Measurements from ENCODE around the gene FOXN4. TPM values are rescaled to one million over a fixed set of nuclear protein-coding genes. Genes with fewer than 3 reads are reported as not detected.

Gene FOXN4
- total RNA-seq, 1 donor from 2014 or later: not detected

DNA sequence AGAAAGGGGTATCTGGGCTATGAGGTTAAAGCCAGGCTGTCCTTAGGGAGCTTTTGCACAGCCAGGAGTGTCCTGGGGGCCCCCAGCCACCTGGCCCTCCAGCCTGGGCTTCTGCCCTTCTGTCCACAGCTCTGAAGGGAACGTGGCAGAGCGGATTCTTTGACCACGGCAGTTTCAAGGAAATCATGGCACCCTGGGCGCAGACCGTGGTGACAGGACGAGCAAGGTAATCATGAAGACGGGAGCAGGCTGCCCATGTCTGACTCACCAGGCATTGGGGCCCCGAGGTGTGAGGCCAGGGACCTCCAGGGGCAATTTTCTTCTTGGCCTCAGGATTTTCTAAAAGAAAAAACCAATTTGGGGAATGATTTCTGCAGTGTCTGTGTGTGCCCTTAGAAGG is 53.1 kb downstream of the FOXN4 start:
- DNase-seq: no peak

GRCh38 chr12:109255377-109255776 is 53.7 kb downstream of the FOXN4 start:
- DNase-seq: peak; percentile 51

DNA sequence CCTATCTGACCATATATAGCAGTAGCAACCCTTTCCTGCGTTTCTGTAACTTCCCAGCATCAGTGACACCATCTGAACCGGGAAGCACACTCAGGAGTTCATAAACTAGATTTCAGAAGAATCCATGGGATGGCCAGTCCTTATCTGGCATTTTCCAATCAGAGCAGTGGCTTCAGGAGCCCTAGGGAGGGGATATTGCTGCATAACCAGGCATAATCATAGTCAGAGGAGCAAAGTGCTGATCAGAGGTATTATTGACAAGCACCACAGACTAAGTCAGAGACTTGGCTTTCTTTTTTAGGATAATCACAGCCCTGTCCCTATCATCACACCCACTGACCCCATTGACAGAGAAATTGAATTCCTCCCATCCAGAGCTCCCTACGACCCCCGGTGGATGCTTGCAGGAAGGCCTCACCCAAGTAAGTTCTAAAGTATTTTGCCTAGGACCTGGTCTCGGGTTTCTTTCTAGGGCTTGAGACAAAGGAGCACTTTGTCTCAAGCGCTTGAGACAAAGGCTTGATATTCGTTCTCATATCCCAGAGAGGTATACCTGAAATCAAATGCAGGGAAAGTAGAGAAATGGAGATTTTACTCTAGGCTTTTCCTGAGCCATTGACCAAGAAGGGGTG is 55.1 kb downstream of the FOXN4 start:
- DNase-seq: no peak

GRCh38 chr12:109252799-109253198 is 56.3 kb downstream of the FOXN4 start:
- DNase-seq: no peak

DNA sequence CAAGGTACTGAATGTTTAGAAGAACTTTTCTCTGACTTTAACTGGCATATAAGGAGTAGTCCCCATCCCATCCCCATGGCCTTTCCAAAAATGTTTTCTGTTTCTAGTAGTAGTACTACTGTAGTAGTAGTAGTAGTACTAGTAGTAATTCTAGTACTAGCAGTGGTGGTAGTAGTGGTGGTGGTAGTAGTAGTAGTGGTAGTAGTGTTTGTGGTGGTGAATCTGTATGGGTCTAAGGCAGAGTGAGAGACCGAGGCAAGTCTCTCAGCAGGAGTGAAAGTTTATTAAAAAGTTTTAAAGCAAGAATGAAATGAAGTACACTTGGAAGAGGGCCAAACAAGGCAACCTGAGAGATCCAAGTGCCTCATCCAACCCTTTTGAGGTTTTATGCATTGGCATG is 58.6 kb downstream of the FOXN4 start:
- DNase-seq: no peak

DNA sequence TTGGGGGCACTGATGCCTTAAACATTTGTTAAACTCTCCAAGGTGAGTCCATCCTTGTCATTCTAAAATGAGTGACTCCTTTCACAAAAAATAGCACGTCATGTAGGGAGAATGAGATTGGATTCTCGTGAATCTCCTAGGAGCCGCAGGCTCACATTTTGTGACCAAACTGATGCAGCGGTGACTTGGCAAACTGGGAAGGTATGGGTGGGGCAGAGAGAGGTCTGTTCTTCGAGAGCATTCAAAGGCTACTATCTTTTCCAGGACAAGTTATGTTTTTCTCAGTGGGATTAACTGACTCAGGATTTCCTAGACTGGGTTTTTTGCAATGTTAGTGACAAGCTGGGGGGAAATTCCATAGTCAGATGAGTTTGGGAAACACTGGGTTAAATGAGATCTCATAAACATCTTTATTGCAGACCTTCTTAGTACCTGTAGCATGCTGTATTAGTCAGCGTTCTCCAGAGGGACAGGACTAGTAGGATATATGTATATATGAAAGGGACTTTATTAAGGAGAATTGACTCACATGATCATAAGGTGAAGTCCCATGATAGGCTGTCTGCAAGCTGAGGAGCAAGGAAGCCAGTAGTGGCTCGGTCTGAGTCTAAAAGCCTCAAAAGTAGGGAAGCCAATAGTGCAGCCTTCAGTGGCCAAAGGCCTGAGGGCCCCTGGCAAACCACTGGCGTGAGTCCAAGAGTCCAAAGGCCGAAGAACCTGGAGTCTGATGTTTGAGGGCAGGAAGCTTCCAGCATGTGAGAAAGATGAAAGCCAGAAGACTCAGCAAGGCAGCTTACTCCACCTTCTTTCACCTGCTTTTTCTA is 61.0 kb downstream of the FOXN4 start:
- no peak for DNase-seq

GRCh38 chr12:109246221-109246620 is 62.9 kb downstream of the FOXN4 start:
- DNase-seq: no peak

- DNase-seq: peak; percentile 82
Observed at GRCh38 chr12:109244073-109244472, 65.0 kb downstream of the FOXN4 start.

DNA sequence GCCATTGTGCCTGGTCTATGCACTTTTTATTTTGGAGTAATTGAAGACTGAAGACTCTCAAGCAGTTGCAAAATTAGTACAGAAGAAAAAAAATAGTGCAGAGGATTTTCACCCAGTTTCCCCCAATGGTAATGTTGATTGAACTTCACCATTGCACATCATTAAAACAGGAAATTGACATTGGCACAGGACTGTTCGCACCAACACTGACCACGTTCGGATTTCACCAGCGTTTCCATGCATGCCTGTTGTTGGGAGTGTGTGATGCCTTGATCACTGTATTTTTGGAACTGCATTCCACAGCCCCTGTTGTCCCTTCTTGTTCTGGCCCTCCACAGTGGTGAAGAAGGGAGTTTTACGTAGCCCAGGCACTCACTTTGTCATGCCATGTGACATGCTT is 67.1 kb downstream of the FOXN4 start:
- DNase-seq: no peak

DNA sequence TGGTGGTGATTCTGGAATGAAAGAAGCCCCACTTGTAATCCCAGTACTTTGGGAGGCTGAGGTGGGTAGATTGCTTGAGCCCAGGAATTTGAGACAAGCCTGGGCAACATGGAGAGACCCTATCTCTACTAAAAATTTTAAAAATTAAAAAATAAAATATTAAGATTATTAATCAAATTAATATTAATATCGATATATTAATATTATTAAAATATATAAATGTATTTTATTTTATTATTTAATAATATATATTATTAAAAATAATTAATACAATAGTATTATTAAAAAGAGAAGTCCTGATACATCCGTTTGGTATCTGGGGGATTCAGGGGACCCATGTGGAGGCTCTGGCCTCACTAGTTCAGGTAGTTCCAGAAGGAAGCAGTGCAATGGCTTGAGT is 68.7 kb downstream of the FOXN4 start:
- no peak for DNase-seq

- DNase-seq: no peak
Observed at GRCh38 chr12:109239691-109240090, 69.4 kb downstream of the FOXN4 start.

DNA sequence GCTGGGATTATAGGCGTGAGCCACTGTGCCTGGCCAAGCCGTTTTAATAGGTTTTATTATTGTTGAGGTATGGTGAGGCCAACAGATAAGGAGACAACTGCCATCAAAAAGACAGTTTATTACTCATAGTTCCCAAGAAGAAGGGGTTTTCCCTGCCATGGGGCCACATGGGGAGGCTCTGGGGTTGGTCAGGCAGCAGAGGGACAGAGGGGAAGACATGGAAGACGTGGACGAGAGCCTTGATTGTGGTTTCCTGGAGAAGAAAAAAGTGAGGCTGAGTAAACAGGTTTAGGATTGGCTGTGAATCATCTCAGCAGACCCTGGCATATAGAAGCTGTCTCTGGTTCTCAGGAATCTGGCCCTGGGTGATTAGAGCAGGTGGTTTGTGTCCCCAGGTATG is 69.9 kb downstream of the FOXN4 start:
- DNase-seq: no peak

DNA sequence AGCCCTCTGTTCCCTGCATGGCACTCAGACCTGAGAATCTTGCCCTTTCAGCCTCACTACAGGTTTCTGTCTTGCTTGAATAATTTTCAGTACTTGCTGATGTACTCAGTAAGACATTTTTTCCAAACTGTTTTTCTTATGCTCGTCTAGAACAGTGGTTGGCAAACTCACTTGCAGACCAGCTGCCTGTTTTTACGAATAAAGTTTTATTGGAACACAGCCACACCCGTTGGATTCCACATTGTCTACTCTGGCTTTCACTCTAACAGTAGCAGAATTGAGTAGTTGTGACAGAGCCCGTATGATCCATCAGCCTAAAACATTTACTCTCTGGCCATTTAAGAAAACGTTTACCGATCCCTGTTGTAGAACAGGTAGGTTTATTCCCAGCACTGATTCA is 72.8 kb downstream of the FOXN4 start:
- no peak for DNase-seq

GRCh38 chr12:109234012-109234411 is 75.1 kb downstream of the FOXN4 start:
- DNase-seq: no peak

GRCh38 chr12:109232731-109233130 is 76.4 kb downstream of the FOXN4 start:
- no peak for DNase-seq

- no peak for DNase-seq
Observed at GRCh38 chr12:109230193-109230592, 78.9 kb downstream of the FOXN4 start.

DNA sequence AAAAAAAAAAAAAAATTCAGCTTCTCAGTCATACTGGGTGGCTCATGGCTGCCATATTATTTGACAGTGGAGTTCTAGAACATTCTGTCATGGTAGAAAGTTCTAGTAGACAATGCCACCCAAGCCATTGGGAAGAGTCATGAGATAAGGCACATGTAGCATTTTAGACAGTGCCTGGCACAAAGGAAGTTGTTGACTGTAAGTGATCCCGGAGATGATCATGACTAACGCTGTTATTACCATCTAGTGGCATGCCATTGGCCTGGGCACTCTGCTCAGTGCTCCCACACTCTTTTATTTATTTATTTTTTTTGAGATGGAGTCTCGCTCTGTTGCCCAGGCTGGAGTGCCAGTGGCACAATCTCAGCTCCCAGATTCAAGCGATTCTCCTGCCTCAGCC is 80.4 kb downstream of the FOXN4 start:
- DNase-seq: no peak

Other genes with a start within 250 kb of the FOXN4 start
- 5.5 and 8.0 TPM in 2 replicates for gene ALKBH2, start 215.8 kb downstream of the FOXN4 start, total RNA-seq
- 29.1 and 33.5 TPM in 2 replicates for gene UNG, start 211.7 kb downstream of the FOXN4 start, total RNA-seq
- gene ACACB, start 192.7 kb downstream of the FOXN4 start, total RNA-seq: 6.0 and 8.8 TPM in 2 replicates
- gene MYO1H, start 38.6 kb upstream of the FOXN4 start, total RNA-seq: not detected in 2 replicates
- gene KCTD10, start 168.0 kb upstream of the FOXN4 start, total RNA-seq: 74.5 and 85.6 TPM in 2 replicates
- 54.1 and 60.0 TPM in 2 replicates for gene UBE3B, start 168.3 kb upstream of the FOXN4 start, total RNA-seq